ENCODE measurements around the gene SLC8A1. TPM values are rescaled to one million over a fixed set of nuclear protein-coding genes. Genes with fewer than 3 reads are reported as not detected.

SLC8A1 gene
- total RNA-seq, 2 donors from 2014 or later = 0.66 to 7.8 TPM

DNA sequence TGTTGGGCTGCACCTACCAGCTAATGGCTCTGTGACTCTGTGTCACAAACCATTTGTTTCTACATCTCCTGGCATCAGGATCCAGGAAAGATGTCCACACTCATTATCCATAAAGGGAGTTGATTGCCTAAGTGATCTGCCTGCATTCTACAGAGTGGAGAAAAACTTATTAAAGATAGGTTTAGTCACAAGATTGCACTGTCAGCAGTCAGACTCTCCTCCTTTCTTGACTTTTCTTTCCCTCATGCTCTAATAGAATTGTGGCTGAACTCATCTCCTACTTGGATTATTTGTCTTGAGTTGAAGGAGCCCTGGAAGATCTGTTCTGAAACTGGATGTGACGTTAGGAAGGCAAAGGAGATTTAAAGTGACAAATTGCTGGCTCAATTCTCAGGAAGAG lies 152.7 kb downstream of the SLC8A1 start:
- no peak for TF ChIP-seq POLR2A (IDR thresholded peaks at IDR 0.05)
- TF ChIP-seq, protein P1, sequence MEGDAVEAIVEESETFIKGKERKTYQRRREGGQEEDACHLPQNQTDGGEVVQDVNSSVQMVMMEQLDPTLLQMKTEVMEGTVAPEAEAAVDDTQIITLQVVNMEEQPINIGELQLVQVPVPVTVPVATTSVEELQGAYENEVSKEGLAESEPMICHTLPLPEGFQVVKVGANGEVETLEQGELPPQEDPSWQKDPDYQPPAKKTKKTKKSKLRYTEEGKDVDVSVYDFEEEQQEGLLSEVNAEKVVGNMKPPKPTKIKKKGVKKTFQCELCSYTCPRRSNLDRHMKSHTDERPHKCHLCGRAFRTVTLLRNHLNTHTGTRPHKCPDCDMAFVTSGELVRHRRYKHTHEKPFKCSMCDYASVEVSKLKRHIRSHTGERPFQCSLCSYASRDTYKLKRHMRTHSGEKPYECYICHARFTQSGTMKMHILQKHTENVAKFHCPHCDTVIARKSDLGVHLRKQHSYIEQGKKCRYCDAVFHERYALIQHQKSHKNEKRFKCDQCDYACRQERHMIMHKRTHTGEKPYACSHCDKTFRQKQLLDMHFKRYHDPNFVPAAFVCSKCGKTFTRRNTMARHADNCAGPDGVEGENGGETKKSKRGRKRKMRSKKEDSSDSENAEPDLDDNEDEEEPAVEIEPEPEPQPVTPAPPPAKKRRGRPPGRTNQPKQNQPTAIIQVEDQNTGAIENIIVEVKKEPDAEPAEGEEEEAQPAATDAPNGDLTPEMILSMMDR (IDR thresholded peaks at IDR 0.05) = no peak
- Histone ChIP-seq H3K9me3 (no peaks in the 10 kb centered on the region), H3K27ac (no peak overlapping the region), H3K4me1 (no peaks in the 10 kb centered on the region), H3K36me3 (replicated peaks in 1 of 2; ENCODE audit: insufficient read depth in 1 of 2, low read depth in 2 of 2) (no peaks in the 10 kb centered on the region), H3K27me3 (no peaks in the 10 kb centered on the region), H3K4me3 (no peak overlapping the region)
- no peak for ATAC-seq
- intact Hi-C loops (cut with DNase I) = no loop called here
- WGBS, 2 donors = 55 to 68% methylated on average over 1 of the region's 1 CpG
- no peak for DNase-seq

DNA sequence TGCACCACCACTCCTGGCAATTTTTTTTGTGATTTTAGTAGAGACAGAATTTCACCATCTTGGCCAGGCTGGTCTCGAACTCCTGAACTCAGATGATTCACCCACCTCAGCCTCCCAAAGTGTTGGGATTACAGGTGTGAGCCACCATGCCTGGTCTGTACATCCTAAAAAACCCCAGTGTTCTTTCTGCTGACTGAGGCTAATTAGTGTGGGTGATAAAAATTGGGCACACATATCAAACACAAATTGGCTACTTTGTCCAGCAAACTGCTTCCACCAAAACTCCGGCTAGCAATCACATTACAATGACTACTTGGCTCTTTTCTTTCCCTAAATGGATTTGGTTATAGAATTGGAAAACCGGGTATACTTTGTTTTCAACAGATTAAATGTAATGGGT lies 153.9 kb downstream of the SLC8A1 start:
- Histone ChIP-seq H3K4me1 (no peaks in the 10 kb centered on the region), H3K36me3 (replicated peaks in 1 of 2; ENCODE audit: insufficient read depth in 1 of 2, low read depth in 2 of 2) (no peaks in the 10 kb centered on the region), H3K4me3 (no peak overlapping the region), H3K27me3 (no peaks in the 10 kb centered on the region), H3K9me3 (no peaks in the 10 kb centered on the region), H3K27ac (no peak overlapping the region)
- WGBS, 2 donors = 66 to 81% methylated on average over 3 of the region's 3 CpGs
- ATAC-seq (no peak), DNase-seq (no peak)
- intact Hi-C loops (cut with DNase I) = no loop called here
- TF ChIP-seq POLR2A (IDR thresholded peaks at IDR 0.05) = no peak
- TF ChIP-seq, protein P1 (IDR thresholded peaks at IDR 0.05) = no peak

DNA sequence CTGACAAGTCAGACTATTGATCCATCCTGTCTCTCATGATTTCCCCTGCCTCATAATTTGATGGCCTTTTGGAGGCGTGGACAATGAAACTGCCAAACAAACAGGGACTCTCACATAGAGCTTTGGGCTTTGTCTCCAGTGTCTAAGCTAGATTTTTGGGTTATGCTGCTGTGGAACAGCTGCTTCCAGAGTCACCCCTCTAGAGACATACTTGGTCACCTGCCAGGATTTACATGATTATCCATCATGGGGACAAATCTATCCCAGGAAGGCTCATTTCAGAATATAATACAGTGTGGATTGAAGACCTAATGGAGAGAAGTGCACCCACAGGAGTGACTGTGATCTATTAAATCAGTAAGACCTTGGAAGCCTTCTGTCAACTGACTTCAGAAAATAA lies 159.6 kb downstream of the SLC8A1 start:
- no peaks in the 10 kb centered on the region for H3K4me1 ChIP-seq
- intact Hi-C loops (cut with DNase I) = no loop called here
- 59 to 82% methylated on average over 1 of the region's 1 CpG for WGBS, 2 donors
- no peak for ATAC-seq
- no peak for DNase-seq
- no peak for TF ChIP-seq POLR2A (IDR thresholded peaks at IDR 0.05)
- TF ChIP-seq, protein P1 (IDR thresholded peaks at IDR 0.05) = no peak
- no peaks in the 10 kb centered on the region for H3K27me3 ChIP-seq
- no peak overlapping the region for H3K4me3 ChIP-seq
- no peaks in the 10 kb centered on the region for H3K36me3 ChIP-seq (replicated peaks in 1 of 2; ENCODE audit: insufficient read depth in 1 of 2, low read depth in 2 of 2)
- no peak overlapping the region for H3K27ac ChIP-seq
- no peaks in the 10 kb centered on the region for H3K9me3 ChIP-seq

DNA sequence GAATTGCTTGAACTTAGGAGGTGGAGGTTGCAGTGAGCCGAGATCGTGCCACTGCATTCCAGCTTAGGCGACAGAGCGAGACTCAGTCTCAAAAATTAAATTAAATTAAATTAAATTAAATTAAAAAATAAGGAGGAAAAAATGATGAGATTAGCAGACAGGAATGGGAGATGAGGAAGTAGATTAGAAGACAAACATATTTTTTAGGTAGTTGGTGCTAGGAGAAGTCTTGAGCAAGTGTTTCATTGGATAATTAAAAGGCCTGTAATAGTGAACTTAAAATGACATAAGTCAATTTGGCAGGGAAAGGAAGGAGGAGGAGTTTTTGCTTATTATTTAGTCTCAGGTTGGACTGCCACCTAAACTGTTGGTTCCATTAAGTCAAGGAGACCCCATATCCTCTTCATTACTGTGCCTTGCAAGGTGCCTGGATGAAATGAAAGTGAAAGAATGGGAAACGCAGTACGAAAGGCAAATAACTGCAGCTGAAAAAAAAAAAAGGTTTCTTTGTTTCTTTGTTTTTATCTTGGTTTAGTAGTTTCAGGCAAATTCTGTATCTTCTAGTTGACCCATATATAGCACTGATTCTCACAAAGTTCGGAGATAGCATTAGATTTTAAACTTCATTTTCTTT lies 162.0 kb downstream of the SLC8A1 start:
- Histone ChIP-seq H3K4me3 (no peak overlapping the region), H3K9me3 (no peaks in the 10 kb centered on the region), H3K27ac (no peak overlapping the region), H3K27me3 (no peaks in the 10 kb centered on the region), H3K36me3 (replicated peaks in 1 of 2; ENCODE audit: insufficient read depth in 1 of 2, low read depth in 2 of 2) (no peaks in the 10 kb centered on the region), H3K4me1 (no peaks in the 10 kb centered on the region)
- no peak for TF ChIP-seq POLR2A (IDR thresholded peaks at IDR 0.05)
- TF ChIP-seq, protein P1 (IDR thresholded peaks at IDR 0.05) = no peak
- DNase-seq = no peak
- 83 to 84% methylated on average over 7 of the region's 7 CpGs for WGBS, 2 donors
- ATAC-seq = no peak
- intact Hi-C loops (cut with DNase I) = no loop called here

DNA sequence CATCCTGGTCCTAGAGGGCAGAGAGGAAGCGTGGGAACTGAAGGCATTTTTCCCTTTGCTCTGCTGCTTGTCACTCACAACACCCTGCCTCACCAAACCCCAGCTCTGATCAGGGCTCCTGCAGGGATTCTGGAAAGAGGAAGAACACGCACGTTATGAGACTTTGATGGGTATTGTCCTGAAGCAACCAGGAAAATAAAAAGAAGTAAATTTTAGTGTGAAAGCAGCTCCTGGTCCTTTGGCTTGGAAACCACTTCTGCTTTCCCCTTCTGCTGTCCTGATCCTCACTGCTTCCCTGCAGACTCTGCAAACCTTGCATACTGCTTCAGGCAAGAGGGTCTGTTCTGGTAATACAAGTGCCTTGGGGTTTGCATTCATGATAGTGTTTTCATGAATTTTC lies 164.1 kb downstream of the SLC8A1 start:
- ATAC-seq (no peak), DNase-seq (no peak)
- 53 to 58% methylated on average over 3 of the region's 3 CpGs for WGBS, 2 donors
- TF ChIP-seq, protein P1 (IDR thresholded peaks at IDR 0.05) = no peak
- TF ChIP-seq POLR2A (IDR thresholded peaks at IDR 0.05) = no peak
- no peaks in the 10 kb centered on the region for H3K27me3 ChIP-seq
- H3K27ac ChIP-seq = no peak overlapping the region
- no peaks in the 10 kb centered on the region for H3K36me3 ChIP-seq (replicated peaks in 1 of 2; ENCODE audit: insufficient read depth in 1 of 2, low read depth in 2 of 2)
- no peaks in the 10 kb centered on the region for H3K9me3 ChIP-seq
- intact Hi-C loops (cut with DNase I) = no loop called here
- no peak overlapping the region for H3K4me3 ChIP-seq
- no peaks in the 10 kb centered on the region for H3K4me1 ChIP-seq
